ENCODE measurements around the gene DLL3.

DLL3 gene

DNA sequence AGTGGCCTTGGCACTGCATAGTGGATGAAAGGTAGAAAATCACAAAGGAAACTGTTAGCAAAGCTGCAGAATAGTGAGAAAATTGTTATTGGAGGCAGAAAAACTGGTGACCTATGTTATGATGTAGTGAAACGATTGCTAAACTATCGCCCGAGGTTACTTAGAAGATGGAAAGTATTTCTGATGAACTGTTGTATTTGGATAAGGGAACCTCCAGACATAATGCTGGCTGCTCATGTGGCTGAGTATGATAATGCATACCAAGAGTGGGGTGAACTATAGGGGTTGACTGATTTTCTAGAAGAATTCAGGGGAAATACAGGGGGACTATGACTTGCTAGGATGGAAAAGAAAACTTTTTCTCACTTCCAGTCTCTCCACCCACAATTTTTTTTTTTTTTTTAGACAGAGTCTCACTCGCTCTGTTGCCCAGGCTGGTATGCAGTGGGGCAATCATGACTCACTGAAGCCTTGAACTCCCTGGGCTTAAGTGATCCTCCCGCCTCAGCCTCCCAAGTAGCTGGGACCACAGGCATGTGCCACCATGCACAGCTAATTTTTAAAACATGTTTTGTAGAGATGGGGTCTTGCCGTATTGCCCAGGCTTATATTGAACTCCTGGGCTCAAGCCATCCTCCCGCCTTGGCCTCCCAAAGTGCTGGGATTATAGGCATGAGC, 45.6 kb downstream of the DLL3 start:
- ChIA-PET CTCF (interaction anchor here (0.6 to 5.3 kb wide), 10 partner anchors 11 to 1372 kb away, joined by 3 to 37 read pairs (median 4); partner anchors contain the start of gene EID2B), POLR2A (interaction anchor here (1.2 kb wide), 1 partner anchor 108 kb away, joined by 6 read pairs; the partner anchor contains the start of gene RPS16)
- Histone ChIP-seq H3K4me3 (ENCODE audit: low read depth, low read length) (no peak overlapping the region), H3K27ac (ENCODE audit: extremely low read depth, low read depth, low read length) (no peak overlapping the region), H3K9me3 (ENCODE audit: control insufficient read depth, insufficient read depth, low read depth, low read length) (no peaks in the 10 kb centered on the region), H3K36me3 (ENCODE audit: control insufficient read depth in 2 of 2, insufficient read depth in 1 of 2, low read length in 2 of 2) (no peaks in the 10 kb centered on the region), H3K4me1 (ENCODE audit: control insufficient read depth, insufficient read depth, low read length) (peaks cover 5% of the 10 kb centered on the region)
- TF ChIP-seq ZBTB20 (tag by site-specific recombination; IDR thresholded peaks at IDR 0.05) (no peak), ZNF600 (tag by site-specific recombination; IDR thresholded peaks at IDR 0.05) (no peak), ZNF558 (tag by site-specific recombination; IDR thresholded peaks at IDR 0.05) (no peak), WT1 (tag by site-specific recombination; IDR thresholded peaks at IDR 0.05) (peak; percentile 67; the same call in 1 of the 2 replicates), ZFP69B (tag by site-specific recombination; IDR thresholded peaks at IDR 0.05) (no peak), ZNF521 (tag by site-specific recombination; IDR thresholded peaks at IDR 0.05) (no peak), ZNF660 (tag by site-specific recombination; IDR thresholded peaks at IDR 0.05) (peak; percentile 60; the same call in 1 of the 2 replicates), ZNF777 (tag by site-specific recombination; IDR thresholded peaks at IDR 0.05; ENCODE audit: borderline replicate concordance) (no peak), ZNF175 (tag by site-specific recombination; IDR thresholded peaks at IDR 0.05) (no peak), ZNF707 (tag by site-specific recombination; IDR thresholded peaks at IDR 0.05) (0 out of 2 replicates have a peak, but pooled peaks have one; percentile 4), GLIS1 (tag by site-specific recombination; IDR thresholded peaks at IDR 0.05) (0 out of 2 replicates have a peak, but pooled peaks have one; percentile 27), ZNF121 (tag by site-specific recombination; IDR thresholded peaks at IDR 0.05) (0 out of 2 replicates have a peak, but pooled peaks have one; percentile 52)
- TF ChIP-seq, protein P1, sequence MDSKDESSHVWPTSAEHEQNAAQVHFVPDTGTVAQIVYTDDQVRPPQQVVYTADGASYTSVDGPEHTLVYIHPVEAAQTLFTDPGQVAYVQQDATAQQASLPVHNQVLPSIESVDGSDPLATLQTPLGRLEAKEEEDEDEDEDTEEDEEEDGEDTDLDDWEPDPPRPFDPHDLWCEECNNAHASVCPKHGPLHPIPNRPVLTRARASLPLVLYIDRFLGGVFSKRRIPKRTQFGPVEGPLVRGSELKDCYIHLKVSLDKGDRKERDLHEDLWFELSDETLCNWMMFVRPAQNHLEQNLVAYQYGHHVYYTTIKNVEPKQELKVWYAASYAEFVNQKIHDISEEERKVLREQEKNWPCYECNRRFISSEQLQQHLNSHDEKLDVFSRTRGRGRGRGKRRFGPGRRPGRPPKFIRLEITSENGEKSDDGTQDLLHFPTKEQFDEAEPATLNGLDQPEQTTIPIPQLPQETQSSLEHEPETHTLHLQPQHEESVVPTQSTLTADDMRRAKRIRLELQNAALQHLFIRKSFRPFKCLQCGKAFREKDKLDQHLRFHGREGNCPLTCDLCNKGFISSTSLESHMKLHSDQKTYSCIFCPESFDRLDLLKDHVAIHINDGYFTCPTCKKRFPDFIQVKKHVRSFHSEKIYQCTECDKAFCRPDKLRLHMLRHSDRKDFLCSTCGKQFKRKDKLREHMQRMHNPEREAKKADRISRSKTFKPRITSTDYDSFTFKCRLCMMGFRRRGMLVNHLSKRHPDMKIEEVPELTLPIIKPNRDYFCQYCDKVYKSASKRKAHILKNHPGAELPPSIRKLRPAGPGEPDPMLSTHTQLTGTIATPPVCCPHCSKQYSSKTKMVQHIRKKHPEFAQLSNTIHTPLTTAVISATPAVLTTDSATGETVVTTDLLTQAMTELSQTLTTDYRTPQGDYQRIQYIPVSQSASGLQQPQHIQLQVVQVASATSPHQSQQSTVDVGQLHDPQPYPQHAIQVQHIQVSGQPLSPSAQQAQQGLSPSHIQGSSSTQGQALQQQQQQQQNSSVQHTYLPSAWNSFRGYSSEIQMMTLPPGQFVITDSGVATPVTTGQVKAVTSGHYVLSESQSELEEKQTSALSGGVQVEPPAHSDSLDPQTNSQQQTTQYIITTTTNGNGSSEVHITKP (tag by site-specific recombination; IDR thresholded peaks at IDR 0.05) = peak; percentile 47; the same call in 1 of the 2 replicates

DNA sequence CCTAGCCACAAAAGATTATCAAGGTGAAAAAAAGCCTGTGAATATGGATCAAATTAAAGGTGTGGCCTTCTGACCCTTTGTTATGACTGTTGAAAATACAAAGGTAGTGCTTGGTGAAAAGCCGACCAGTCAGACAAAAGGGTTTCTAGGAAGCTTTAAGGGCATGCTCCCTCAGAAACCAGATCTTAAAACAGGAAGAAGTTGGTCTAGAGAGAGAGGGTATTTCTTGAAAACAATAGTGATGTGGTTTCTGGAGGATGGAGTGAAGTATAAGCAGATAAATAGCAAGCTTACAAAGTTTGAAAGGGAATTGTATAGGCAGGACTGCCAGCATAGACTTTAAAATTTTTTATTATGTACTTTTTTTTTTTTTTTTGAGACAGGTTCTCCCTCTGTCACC, 46.2 kb downstream of the DLL3 start:
- ChIA-PET CTCF (interaction anchor here (0.6 to 5.3 kb wide), 9 partner anchors 11 to 249 kb away, joined by 3 to 37 read pairs (median 4); partner anchors contain the start of gene EID2B), POLR2A (no interaction called here)
- no peaks in the 10 kb centered on the region for H3K36me3 ChIP-seq (ENCODE audit: control insufficient read depth in 2 of 2, insufficient read depth in 1 of 2, low read length in 2 of 2)
- no peak overlapping the region for H3K27ac ChIP-seq (ENCODE audit: extremely low read depth, low read depth, low read length)
- no peaks in the 10 kb centered on the region for H3K9me3 ChIP-seq (ENCODE audit: control insufficient read depth, insufficient read depth, low read depth, low read length)
- H3K4me1 ChIP-seq (ENCODE audit: control insufficient read depth, insufficient read depth, low read length) = peaks cover 5% of the 10 kb centered on the region
- H3K4me3 ChIP-seq (ENCODE audit: low read depth, low read length) = no peak overlapping the region
- TF ChIP-seq ZNF221 (tag by site-specific recombination; IDR thresholded peaks at IDR 0.05; ENCODE audit: borderline replicate concordance) (no peak), ZNF623 (tag by site-specific recombination; IDR thresholded peaks at IDR 0.05) (no peak), ZNF24 (tag by site-specific recombination; IDR thresholded peaks at IDR 0.05) (no peak), ZNF560 (tag by site-specific recombination; IDR thresholded peaks at IDR 0.05; ENCODE audit: borderline replicate concordance) (no peak), ZNF266 (tag by site-specific recombination; IDR thresholded peaks at IDR 0.05; ENCODE audit: low read depth) (no peak), MYNN (tag by site-specific recombination; IDR thresholded peaks at IDR 0.05; ENCODE audit: borderline replicate concordance) (no peak), ZNF626 (tag by site-specific recombination; IDR thresholded peaks at IDR 0.05) (no peak)
- TF ChIP-seq, protein P2, sequence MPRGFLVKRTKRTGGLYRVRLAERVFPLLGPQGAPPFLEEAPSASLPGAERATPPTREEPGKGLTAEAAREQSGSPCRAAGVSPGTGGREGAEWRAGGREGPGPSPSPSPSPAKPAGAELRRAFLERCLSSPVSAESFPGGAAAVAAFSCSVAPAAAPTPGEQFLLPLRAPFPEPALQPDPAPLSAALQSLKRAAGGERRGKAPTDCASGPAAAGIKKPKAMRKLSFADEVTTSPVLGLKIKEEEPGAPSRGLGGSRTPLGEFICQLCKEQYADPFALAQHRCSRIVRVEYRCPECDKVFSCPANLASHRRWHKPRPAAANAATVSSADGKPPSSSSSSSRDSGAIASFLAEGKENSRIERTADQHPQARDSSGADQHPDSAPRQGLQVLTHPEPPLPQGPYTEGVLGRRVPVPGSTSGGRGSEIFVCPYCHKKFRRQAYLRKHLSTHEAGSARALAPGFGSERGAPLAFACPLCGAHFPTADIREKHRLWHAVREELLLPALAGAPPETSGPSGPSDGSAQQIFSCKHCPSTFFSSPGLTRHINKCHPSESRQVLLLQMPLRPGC (tag by site-specific recombination; IDR thresholded peaks at IDR 0.05) = no peak
- TF ChIP-seq, protein P3, sequence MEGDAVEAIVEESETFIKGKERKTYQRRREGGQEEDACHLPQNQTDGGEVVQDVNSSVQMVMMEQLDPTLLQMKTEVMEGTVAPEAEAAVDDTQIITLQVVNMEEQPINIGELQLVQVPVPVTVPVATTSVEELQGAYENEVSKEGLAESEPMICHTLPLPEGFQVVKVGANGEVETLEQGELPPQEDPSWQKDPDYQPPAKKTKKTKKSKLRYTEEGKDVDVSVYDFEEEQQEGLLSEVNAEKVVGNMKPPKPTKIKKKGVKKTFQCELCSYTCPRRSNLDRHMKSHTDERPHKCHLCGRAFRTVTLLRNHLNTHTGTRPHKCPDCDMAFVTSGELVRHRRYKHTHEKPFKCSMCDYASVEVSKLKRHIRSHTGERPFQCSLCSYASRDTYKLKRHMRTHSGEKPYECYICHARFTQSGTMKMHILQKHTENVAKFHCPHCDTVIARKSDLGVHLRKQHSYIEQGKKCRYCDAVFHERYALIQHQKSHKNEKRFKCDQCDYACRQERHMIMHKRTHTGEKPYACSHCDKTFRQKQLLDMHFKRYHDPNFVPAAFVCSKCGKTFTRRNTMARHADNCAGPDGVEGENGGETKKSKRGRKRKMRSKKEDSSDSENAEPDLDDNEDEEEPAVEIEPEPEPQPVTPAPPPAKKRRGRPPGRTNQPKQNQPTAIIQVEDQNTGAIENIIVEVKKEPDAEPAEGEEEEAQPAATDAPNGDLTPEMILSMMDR (tag by site-specific recombination; IDR thresholded peaks at IDR 0.05) = no peak
